ENCODE data around the gene B4GALT1. TPM values are rescaled to one million over a fixed set of nuclear protein-coding genes. Genes with fewer than 3 reads are reported as not detected.

The B4GALT1 gene, protein sequence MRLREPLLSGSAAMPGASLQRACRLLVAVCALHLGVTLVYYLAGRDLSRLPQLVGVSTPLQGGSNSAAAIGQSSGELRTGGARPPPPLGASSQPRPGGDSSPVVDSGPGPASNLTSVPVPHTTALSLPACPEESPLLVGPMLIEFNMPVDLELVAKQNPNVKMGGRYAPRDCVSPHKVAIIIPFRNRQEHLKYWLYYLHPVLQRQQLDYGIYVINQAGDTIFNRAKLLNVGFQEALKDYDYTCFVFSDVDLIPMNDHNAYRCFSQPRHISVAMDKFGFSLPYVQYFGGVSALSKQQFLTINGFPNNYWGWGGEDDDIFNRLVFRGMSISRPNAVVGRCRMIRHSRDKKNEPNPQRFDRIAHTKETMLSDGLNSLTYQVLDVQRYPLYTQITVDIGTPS
- total RNA-seq (100 to 1,000 TPM in 1 of 4 donors, 10 to 100 TPM in 3; 44.0 to 137 (median 58.3) TPM), polyA plus RNA-seq (24.7 TPM)
- long read RNA-seq, donor 1, full-length matches to known transcripts, result 3 of 21 reads
- long read RNA-seq, donor 1, partial matches to known transcripts, result 2 of 21 reads
- long read RNA-seq, donor 1, other reads (novel, unspliced or antisense), result 16 of 21 reads
- long read RNA-seq, donor 2, full-length matches to known transcripts, result 4 of 12 reads
- long read RNA-seq, donor 2, partial matches to known transcripts, result 0 of 12 reads
- long read RNA-seq, donor 2, other reads (novel, unspliced or antisense), result 8 of 12 reads
- long read RNA-seq, donor 3, full-length matches to known transcripts, result 39 of 131 reads
- long read RNA-seq, donor 3, partial matches to known transcripts, result 7 of 131 reads
- long read RNA-seq, donor 3, other reads (novel, unspliced or antisense), result 85 of 131 reads
- long read RNA-seq, donor 4, full-length matches to known transcripts, result 10 of 17 reads
- long read RNA-seq, donor 4, partial matches to known transcripts, result 1 of 17 reads
- long read RNA-seq, donor 4, other reads (novel, unspliced or antisense), result 6 of 17 reads

DNA sequence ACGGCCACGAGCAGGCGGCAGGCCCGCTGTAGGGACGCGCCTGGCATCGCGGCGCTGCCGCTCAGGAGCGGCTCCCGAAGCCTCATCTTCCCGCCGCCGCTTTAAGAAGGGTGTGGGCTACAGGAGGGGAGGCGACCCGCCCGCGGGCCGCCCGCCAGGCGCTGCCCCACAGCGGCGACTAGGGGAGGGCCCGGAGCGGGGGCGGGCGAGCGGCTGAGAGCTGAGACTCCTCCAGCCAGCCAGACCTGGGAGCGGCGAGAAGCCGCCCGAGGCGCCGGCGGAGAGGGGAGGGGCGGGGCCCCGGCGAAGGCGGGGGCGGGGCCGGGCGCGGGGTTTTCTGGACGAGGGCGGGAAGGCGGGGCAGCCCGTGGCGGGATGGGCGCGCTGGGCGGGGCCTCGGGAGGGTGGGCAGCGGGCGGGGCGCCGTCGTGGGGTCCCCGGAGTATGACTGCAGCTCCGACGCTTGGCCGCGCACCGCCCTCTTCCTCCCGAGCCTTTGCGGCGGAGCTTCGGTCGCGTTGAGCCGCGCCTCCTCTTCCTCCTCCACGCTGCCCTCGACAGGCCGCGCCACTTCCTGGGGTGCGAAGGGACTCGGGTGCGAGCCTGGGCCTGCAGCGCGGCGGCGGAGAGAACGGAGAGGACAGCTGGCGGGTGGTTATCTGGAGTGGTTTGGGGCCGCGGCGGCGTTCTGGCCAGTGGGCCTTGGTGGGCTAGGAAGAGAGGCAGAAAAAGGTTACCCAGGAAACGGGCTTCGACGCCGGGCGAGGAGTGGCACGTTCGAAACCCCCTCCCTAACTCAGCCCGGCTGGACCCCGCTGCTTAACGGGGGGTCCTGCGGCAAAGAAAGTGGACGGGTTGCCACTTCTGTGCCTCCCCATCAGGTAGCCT is at the start of gene B4GALT1:
Gene B4GALT1 (minus strand): TSS at position 253 of the 888 bp plus-strand sequence. CDS start 167 bp downstream, at position 86.
- peak within 1 kb of the TSS; percentile 87 for H3K4me3 ChIP-seq (ENCODE audit: low read length)
- H3K9me3 ChIP-seq (ENCODE audit: control insufficient read depth, low read length), result no peaks in the 10 kb centered on the region
- WGBS, result 1% methylated on average over 100 of the region's 101 CpGs
- peak within 1 kb of the TSS; percentile 99 for H3K27ac ChIP-seq (ENCODE audit: low read length)
- intact Hi-C loops (cut with DNase I), result loop anchor here in 2 of 4 donors (2.0 to 5.0 kb wide), 3 partner anchors 35 to 85 kb away; no protein-coding TSS in a partner anchor
- ATAC-seq, result peak; percentile 86 to 88
- peaks cover 24% of the 10 kb centered on the region for H3K4me1 ChIP-seq (ENCODE audit: control insufficient read depth, insufficient read depth, low read length)
- no peaks in the 10 kb centered on the region for H3K27me3 ChIP-seq (ENCODE audit: control insufficient read depth, insufficient read depth)
- peak; percentile 97 to 99 (median 98) for DNase-seq

DNA sequence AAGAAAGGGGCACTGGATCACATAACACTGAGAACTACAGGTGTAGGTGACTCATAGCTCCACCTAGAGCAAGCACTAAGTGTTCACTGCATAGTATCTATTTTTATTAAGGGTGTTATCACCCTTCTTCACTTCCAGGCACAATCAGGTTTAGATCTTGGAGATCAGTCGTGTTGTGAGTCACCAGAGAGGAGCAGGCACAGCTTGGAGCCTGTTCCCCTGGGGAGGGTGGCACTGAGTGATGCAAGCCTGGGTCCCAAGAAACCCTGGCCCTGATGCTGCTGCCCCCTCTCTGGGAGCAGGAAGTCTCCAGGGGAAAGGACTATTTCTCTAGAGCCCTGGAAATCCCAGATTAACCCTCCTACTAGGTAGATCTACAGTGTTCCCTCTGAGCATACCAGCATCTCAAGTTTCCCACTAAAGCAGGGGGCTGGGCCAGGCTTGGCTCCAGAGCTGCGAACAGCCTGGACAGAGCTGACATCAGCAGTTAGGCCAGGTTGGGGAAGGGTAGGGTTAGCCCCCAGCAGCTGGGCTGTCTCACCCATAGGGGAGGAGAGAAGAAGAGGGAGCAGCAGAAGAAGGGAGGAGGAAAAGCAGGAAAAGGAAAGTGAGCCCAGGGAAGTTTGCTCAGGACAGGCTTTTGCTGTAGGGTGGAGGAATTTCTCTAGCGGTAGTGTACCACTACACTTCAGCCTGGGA is 44.7 kb upstream of the B4GALT1 start:
- ATAC-seq (peak; percentile 13 to 53), DNase-seq (no peak)
- intact Hi-C loops (cut with DNase I), result no loop called here
- Histone ChIP-seq H3K4me1 (ENCODE audit: control insufficient read depth, insufficient read depth, low read length) (no peaks in the 10 kb centered on the region), H3K27ac (ENCODE audit: low read length) (no peak overlapping the region), H3K27me3 (ENCODE audit: control insufficient read depth, insufficient read depth) (no peaks in the 10 kb centered on the region), H3K4me3 (ENCODE audit: low read length) (no peak overlapping the region), H3K9me3 (ENCODE audit: control insufficient read depth, low read length) (no peaks in the 10 kb centered on the region)
- 42% methylated on average over 3 of the region's 3 CpGs for WGBS

DNA sequence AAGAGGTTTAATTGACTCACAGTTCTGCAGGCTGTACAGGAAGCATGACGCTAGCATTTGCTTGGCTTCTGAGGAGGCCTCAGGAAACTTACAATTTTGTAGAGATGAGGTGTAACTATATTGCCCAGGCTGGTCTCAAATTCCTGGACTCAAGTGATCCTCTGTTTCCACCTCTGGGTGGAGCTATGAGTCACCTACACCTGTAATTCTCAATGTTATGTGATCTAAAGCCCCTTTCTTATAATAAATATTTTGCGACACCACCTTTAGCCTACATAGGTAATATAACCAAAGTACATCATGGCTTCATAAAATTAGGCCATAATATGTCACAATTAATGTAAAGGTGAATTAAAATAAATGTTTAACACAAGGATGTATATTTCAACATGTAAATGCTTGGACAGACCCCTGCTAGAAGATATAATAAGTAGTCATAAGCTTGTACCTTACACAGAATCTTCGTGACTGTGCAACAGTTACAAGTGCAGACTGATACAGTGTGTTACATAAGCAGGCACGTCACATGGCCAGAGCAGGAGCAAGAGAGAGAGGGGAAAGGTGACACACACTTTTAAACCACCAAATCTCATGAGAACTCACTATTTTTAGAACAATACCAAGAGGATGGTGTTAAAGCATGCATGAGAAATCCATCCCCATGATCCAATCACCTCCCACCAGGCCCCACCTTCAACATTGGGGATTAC is 43.0 kb upstream of the B4GALT1 start:
- WGBS, result 86% methylated on average over 4 of the region's 4 CpGs
- no peak overlapping the region for H3K4me3 ChIP-seq (ENCODE audit: low read length)
- H3K4me1 ChIP-seq (ENCODE audit: control insufficient read depth, insufficient read depth, low read length), result no peaks in the 10 kb centered on the region
- intact Hi-C loops (cut with DNase I), result no loop called here
- ATAC-seq (no peak), DNase-seq (no peak)
- H3K9me3 ChIP-seq (ENCODE audit: control insufficient read depth, low read length), result no peaks in the 10 kb centered on the region
- H3K27ac ChIP-seq (ENCODE audit: low read length), result no peak overlapping the region
- H3K27me3 ChIP-seq (ENCODE audit: control insufficient read depth, insufficient read depth), result no peaks in the 10 kb centered on the region

DNA sequence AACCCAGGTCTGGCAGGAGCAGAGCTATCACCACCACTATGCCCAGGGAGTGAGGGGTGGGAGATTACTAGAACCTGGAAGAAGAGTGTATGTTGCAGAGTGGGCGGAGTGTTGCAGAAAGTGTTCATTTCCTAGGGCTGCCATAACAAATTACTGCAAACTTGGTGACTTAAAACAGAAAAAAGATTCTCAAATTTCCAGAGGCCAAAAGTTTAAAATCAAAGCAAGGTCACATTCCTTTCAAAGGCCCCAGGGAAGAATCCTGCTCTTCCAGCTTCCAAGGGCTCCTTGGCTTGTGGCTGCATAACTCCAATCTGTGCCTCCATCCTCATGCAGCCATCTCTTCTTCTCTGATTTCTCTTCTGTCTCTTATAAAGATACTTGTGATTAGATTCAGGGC is 42.3 kb upstream of the B4GALT1 start:
- ATAC-seq (no peak), DNase-seq (no peak)
- H3K4me1 ChIP-seq (ENCODE audit: control insufficient read depth, insufficient read depth, low read length), result no peaks in the 10 kb centered on the region
- intact Hi-C loops (cut with DNase I), result no loop called here
- no peak overlapping the region for H3K27ac ChIP-seq (ENCODE audit: low read length)
- H3K9me3 ChIP-seq (ENCODE audit: control insufficient read depth, low read length), result no peaks in the 10 kb centered on the region
- 97% methylated on average over 1 of the region's 1 CpG for WGBS
- no peak overlapping the region for H3K4me3 ChIP-seq (ENCODE audit: low read length)
- H3K27me3 ChIP-seq (ENCODE audit: control insufficient read depth, insufficient read depth), result no peaks in the 10 kb centered on the region

DNA sequence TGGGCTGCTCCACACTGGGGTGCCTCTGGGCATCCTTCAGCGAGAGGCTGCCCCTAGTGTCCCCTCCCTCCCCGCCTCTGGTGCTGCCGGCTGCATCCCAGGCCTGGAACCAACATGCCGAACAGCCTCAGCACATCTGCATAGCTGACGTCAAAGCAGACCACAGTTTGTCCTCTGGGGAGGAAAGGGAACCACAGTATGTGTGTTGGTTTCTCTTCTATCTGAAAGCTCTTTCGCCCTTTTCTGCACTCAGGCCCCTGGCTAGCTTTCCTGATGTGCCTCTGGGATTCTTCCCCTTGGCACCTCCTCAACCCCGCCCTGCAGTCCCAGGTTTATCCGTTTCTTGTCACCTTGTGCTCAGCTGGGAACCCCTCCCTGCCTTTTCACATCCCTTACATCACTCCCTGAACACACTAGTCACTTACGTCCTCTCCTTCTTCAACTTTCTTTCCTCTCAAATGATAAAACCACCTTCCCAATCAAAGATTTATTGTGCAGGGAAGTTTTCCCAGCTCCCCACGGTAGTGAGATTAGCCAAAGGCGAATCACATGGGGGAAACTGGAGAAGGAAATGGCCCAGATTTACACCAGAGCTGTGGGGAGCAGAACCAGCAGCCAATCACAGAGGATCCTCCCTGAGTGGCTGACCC is 35.5 kb upstream of the B4GALT1 start:
- Histone ChIP-seq H3K27ac (ENCODE audit: low read length) (no peak overlapping the region), H3K27me3 (ENCODE audit: control insufficient read depth, insufficient read depth) (no peaks in the 10 kb centered on the region), H3K9me3 (ENCODE audit: control insufficient read depth, low read length) (no peaks in the 10 kb centered on the region), H3K4me3 (ENCODE audit: low read length) (no peak overlapping the region), H3K4me1 (ENCODE audit: control insufficient read depth, insufficient read depth, low read length) (no peaks in the 10 kb centered on the region)
- 31% methylated on average over 11 of the region's 11 CpGs for WGBS
- intact Hi-C loops (cut with DNase I), result no loop called here
- ATAC-seq, result peak; percentile 83 to 87
- peak; percentile 79 to 90 (median 87) for DNase-seq

DNA sequence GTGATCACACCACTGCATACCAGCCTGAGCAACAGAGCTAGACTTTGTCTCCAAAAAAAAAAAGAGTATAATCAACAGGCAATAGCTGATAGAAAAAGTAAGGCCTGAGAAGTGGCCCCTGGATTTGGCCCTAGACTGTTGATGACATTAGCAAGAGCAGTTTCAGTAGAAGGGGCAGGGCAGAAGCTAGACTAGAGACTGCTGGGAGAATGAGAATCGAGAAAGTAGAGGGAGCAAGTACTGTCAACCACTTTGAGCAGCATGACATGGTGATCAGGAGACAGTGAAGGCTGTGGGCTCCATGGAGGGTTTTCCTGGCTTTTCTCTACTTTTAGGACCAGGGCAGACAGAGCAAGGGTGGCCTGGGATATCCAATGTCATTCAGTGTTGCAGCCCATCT is 34.9 kb upstream of the B4GALT1 start:
- no peak for DNase-seq
- H3K9me3 ChIP-seq (ENCODE audit: control insufficient read depth, low read length), result no peaks in the 10 kb centered on the region
- 90% methylated on average over 1 of the region's 1 CpG for WGBS
- intact Hi-C loops (cut with DNase I), result no loop called here
- H3K4me3 ChIP-seq (ENCODE audit: low read length), result no peak overlapping the region
- no peak overlapping the region for H3K27ac ChIP-seq (ENCODE audit: low read length)
- H3K4me1 ChIP-seq (ENCODE audit: control insufficient read depth, insufficient read depth, low read length), result no peaks in the 10 kb centered on the region
- H3K27me3 ChIP-seq (ENCODE audit: control insufficient read depth, insufficient read depth), result no peaks in the 10 kb centered on the region
- no peak for ATAC-seq

DNA sequence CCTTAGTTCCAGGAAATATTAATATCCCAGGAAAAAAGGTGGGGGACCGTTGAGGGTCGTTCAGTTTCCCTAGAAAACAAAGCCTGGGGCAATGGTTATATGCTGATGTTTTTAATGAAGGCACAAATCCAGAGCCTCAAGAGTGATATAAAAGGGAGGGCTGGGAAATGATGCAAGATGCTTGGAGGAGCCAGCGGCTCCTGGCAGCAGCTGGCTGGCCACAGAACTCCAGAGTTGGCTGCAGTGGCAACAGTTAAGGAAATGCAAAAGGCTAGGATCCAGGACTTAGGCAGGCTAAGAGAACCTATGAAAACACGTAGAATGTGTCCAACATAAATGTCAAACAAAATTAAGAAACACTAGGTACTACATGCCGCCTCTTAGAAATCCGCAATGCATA is 31.0 kb upstream of the B4GALT1 start:
- peak; percentile 84 to 87 for ATAC-seq
- WGBS, result 53% methylated on average over 6 of the region's 6 CpGs
- intact Hi-C loops (cut with DNase I), result no loop called here
- H3K4me1 ChIP-seq (ENCODE audit: control insufficient read depth, insufficient read depth, low read length), result no peaks in the 10 kb centered on the region
- H3K27me3 ChIP-seq (ENCODE audit: control insufficient read depth, insufficient read depth), result no peaks in the 10 kb centered on the region
- H3K27ac ChIP-seq (ENCODE audit: low read length), result no peak overlapping the region
- H3K9me3 ChIP-seq (ENCODE audit: control insufficient read depth, low read length), result no peaks in the 10 kb centered on the region
- DNase-seq, result peak; percentile 78 to 90 (median 83)
- no peak overlapping the region for H3K4me3 ChIP-seq (ENCODE audit: low read length)

DNA sequence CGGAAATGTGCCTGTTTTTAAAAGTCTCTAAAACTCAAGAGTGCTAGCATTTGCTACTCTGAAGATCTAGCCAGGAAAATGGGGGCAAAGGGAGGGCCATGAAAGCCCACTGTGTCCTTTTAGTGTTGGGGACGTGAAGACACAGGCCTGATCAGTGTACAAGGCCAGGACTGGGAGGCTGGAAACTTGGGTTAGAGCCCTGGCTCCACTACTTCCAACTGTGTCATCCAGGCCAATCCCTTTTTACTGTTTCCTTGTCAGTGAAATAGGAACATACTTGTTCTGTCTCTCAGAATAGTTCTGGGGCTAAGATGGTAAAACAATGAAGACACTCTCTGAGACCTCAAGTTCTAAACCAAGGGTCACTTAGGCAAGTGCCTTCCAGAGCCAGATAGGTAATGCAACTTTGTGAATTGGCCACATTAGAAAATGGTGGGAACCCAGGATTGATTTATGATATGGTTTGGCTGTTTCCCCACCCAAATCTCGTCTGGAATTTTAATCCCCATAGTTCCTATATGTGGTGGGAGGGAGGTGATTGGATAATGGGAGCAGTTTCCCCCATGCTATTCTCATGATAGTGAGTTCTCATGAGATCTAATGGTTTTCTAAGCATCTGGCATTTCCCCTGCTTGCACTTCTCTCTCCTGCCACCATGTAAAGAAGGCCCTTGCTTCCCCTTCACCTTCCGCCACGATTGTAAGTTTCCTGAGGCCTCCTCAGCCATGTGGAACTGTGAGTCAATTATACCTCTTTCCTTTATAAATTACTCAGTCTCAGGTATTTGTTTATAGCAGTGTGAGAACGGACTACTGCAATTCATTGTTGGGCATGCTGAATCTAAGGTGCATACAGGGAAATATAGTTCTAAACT is 30.4 kb upstream of the B4GALT1 start:
- DNase-seq, result peak; percentile 62 to 86 (median 66)
- intact Hi-C loops (cut with DNase I), result no loop called here
- Histone ChIP-seq H3K27ac (ENCODE audit: low read length) (peak overlapping the region; percentile 68), H3K4me3 (ENCODE audit: low read length) (no peak overlapping the region), H3K27me3 (ENCODE audit: control insufficient read depth, insufficient read depth) (no peaks in the 10 kb centered on the region), H3K4me1 (ENCODE audit: control insufficient read depth, insufficient read depth, low read length) (no peaks in the 10 kb centered on the region), H3K9me3 (ENCODE audit: control insufficient read depth, low read length) (no peaks in the 10 kb centered on the region)
- peak; percentile 84 to 93 for ATAC-seq
- 61% methylated on average over 6 of the region's 6 CpGs for whole genome bisulfite sequencing

DNA sequence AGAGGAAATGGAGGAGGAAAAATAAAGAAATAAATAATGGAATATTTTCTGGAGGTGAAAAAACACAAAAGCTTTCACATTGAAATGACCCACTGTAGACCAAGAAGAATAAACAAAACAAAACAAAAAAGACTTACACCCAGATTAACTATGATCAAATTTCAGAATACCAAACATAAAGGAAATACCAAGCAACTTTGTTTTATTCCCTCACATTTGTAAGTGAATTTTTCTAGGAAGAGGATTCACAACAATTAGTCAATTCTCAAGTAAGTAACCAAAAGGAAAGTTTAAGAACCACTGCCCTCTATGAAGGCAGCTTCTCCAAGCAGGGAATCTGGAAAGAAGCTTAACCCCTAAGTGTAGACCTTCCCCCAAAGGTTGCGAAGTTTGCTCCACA is 29.6 kb upstream of the B4GALT1 start:
- no peak overlapping the region for H3K4me3 ChIP-seq (ENCODE audit: low read length)
- DNase-seq (no peak), ATAC-seq (no peak)
- 87% methylated on average over 1 of the region's 1 CpG for WGBS
- no peak overlapping the region for H3K27ac ChIP-seq (ENCODE audit: low read length)
- H3K27me3 ChIP-seq (ENCODE audit: control insufficient read depth, insufficient read depth), result no peaks in the 10 kb centered on the region
- intact Hi-C loops (cut with DNase I), result no loop called here
- H3K4me1 ChIP-seq (ENCODE audit: control insufficient read depth, insufficient read depth, low read length), result peaks cover 2% of the 10 kb centered on the region
- H3K9me3 ChIP-seq (ENCODE audit: control insufficient read depth, low read length), result no peaks in the 10 kb centered on the region

Measured in right cardiac atrium (tissue), 5 donors.